Astrocyte (in vitro differentiated cells and primary cell): Measurements from ENCODE around the gene FAM111B. TPM values are rescaled to one million over a fixed set of nuclear protein-coding genes. Genes with fewer than 3 reads are reported as not detected.

Source experiments
- DNase-seq: peaks from one replicate; pipeline ENCODE4 v3.0.0-alpha.2; 2010; ENCODE audit warnings: low read depth
- FAIRE-seq: peaks from 2 replicates; lab custom pipeline; 2011; peaks lifted over from hg19 to GRCh38; lab: Jason Lieb, UNC
- H2AFZ ChIP-seq: 2 replicates; pipeline ENCODE4 v1.6.0; 2012; ENCODE audit warnings: low read depth, low read length, inconsistent platforms
- H3K27ac ChIP-seq: 2 replicates; pipeline ENCODE4 v1.5.1; 2011; ENCODE audit warnings: low read depth, low read length, inconsistent platforms
- H3K27me3 ChIP-seq: 2 replicates; pipeline ENCODE4 v1.6.0; 2011; ENCODE audit warnings: low read length, inconsistent platforms; ENCODE audit not compliant: insufficient read depth
- H3K36me3 ChIP-seq: 2 replicates; pipeline ENCODE4 v1.5.1; 2011; ENCODE audit warnings: low read length, inconsistent platforms; ENCODE audit not compliant: insufficient read depth
- H3K4me1 ChIP-seq: 2 replicates; pipeline ENCODE4 v1.5.1; 2011; ENCODE audit warnings: low read length, inconsistent platforms; ENCODE audit not compliant: insufficient read depth
- H3K4me2 ChIP-seq: 2 replicates; pipeline ENCODE4 v1.6.0; 2012; ENCODE audit warnings: low read length, inconsistent platforms
- H3K4me3 ChIP-seq: 2 replicates; pipeline ENCODE4 v1.5.1; 2011; ENCODE audit warnings: low read depth, mild to moderate bottlenecking, low read length, inconsistent platforms; ENCODE audit not compliant: insufficient read depth
- H3K79me2 ChIP-seq: 2 replicates; pipeline ENCODE4 v1.6.0; 2012; ENCODE audit warnings: mild to moderate bottlenecking, low read length, inconsistent platforms; ENCODE audit not compliant: insufficient read depth
- H3K9ac ChIP-seq: 2 replicates; pipeline ENCODE4 v1.6.0; 2012; ENCODE audit warnings: mild to moderate bottlenecking, low read length, inconsistent platforms
- H3K9me3 ChIP-seq: 2 replicates; pipeline ENCODE4 v1.5.1; 2012; ENCODE audit warnings: low read depth, mild to moderate bottlenecking, low read length, inconsistent platforms; ENCODE audit not compliant: insufficient read depth
- H4K20me1 ChIP-seq: 2 replicates; pipeline ENCODE4 v1.6.0; 2012; ENCODE audit warnings: low read length, inconsistent platforms; ENCODE audit not compliant: insufficient read depth
- H3K27ac Mint-ChIP-seq: one replicate; pipeline ENCODE4 v1.8.0; 2021; ENCODE audit warnings: mild to moderate bottlenecking, mixed read lengths; ENCODE audit not compliant: unreplicated experiment
- H3K27me3 Mint-ChIP-seq: one replicate; pipeline ENCODE4 v1.8.0; 2021; ENCODE audit warnings: low read depth, mixed read lengths; ENCODE audit not compliant: unreplicated experiment
- H3K36me3 Mint-ChIP-seq: one replicate; pipeline ENCODE4 v1.8.0; 2021; ENCODE audit warnings: low read depth, mixed read lengths; ENCODE audit not compliant: unreplicated experiment
- H3K4me1 Mint-ChIP-seq: one replicate; pipeline ENCODE4 v1.8.0; 2021; ENCODE audit warnings: low read depth, mixed read lengths; ENCODE audit not compliant: unreplicated experiment
- H3K4me3 Mint-ChIP-seq: one replicate; pipeline ENCODE4 v1.8.0; 2021; ENCODE audit warnings: mild to moderate bottlenecking, moderate library complexity, mixed read lengths; ENCODE audit not compliant: unreplicated experiment
- H3K9me3 Mint-ChIP-seq: one replicate; pipeline ENCODE4 v1.8.0; 2021; ENCODE audit warnings: mild to moderate bottlenecking, mixed read lengths; ENCODE audit not compliant: unreplicated experiment
- EZH2 ChIP-seq: IDR thresholded peaks from 2 replicates; pipeline ENCODE4 v1.6.1; 2012; ENCODE audit warnings: mild to moderate bottlenecking, low read length, inconsistent platforms; ENCODE audit not compliant: insufficient read depth
- total RNA-seq: library from RNA; stranded (reverse); gene quantifications from 2 replicates; pipeline ENCODE4 v1.2.1, GENCODE V29; 2021
- TF ChIP-seq, protein P1 (sequence below): IDR thresholded peaks from 2 replicates; pipeline ENCODE4 v1.5.1; 2011; ENCODE audit warnings: low read depth, mild to moderate bottlenecking, inconsistent platforms, low read length, moderate library complexity; ENCODE audit not compliant: insufficient read depth

The FAM111B gene
- total RNA-seq, 1 donor from 2014 or later = 0.95 TPM

DNA sequence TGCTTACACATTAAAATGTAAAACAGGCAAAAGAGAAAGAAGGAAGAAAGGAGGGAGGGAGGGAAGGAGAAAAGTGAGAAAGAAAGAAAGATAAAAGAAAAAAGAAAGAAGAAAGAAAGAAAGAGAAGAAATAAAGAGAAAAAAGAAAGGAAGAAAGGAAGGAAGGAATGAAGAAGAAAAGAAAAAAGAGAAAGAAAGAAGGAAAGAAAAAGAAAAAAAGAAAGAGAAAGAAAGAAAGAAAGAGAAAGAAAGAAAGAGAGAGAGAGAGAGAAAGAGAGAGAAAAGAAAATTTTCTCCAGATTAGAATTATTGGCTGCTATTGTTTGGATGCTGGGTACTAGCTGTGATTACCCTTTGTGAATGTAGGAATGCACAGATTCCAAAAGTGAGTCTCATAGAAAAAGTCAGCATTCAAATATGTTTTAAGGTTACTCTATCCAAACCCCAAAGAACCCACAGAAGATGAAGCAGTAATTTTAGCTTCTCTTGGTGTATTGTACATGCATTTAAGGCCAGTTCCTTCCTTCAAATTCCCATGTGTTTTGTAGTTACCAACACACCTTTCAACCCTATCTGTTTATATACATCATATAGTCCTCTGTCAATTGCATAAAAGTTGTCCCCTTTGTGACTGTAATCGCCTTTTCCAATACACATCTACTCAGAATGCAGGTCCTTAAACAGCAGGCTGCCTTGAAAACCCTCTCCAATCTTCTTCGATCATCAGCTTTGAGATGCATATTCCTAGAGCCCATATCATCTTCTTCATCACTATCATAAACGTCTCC is 34.8 kb downstream of the FAM111B start:
- H3K36me3 Mint-ChIP-seq = peaks cover 2% of the 10 kb centered on the region
- H3K27me3 Mint-ChIP-seq = peaks cover 6% of the 10 kb centered on the region
- no peak for TF ChIP-seq EZH2
- TF ChIP-seq, protein P1, sequence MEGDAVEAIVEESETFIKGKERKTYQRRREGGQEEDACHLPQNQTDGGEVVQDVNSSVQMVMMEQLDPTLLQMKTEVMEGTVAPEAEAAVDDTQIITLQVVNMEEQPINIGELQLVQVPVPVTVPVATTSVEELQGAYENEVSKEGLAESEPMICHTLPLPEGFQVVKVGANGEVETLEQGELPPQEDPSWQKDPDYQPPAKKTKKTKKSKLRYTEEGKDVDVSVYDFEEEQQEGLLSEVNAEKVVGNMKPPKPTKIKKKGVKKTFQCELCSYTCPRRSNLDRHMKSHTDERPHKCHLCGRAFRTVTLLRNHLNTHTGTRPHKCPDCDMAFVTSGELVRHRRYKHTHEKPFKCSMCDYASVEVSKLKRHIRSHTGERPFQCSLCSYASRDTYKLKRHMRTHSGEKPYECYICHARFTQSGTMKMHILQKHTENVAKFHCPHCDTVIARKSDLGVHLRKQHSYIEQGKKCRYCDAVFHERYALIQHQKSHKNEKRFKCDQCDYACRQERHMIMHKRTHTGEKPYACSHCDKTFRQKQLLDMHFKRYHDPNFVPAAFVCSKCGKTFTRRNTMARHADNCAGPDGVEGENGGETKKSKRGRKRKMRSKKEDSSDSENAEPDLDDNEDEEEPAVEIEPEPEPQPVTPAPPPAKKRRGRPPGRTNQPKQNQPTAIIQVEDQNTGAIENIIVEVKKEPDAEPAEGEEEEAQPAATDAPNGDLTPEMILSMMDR = no peak
- Histone ChIP-seq H2AFZ (peak overlapping the region; percentile 68), H3K27me3 (no peaks in the 10 kb centered on the region), H3K36me3 (no peaks in the 10 kb centered on the region), H3K9me3 (no peaks in the 10 kb centered on the region), H3K27ac (peak overlapping the region; percentile 78), H3K4me2 (peak overlapping the region; percentile 95), H4K20me1 (no peaks in the 10 kb centered on the region), H3K4me1 (peaks cover 15% of the 10 kb centered on the region), H3K9ac (peak overlapping the region; percentile 80), H3K79me2 (peaks cover 3% of the 10 kb centered on the region), H3K4me3 (peak overlapping the region; percentile 87)
- peak; percentile 47 for FAIRE-seq
- peaks cover 9% of the 10 kb centered on the region for H3K4me1 Mint-ChIP-seq
- no peaks in the 10 kb centered on the region for H3K9me3 Mint-ChIP-seq
- DNase-seq = peak; percentile 66
- peak overlapping the region; percentile 97 for H3K4me3 Mint-ChIP-seq
- peak overlapping the region; percentile 85 for H3K27ac Mint-ChIP-seq

GRCh38 chr11:59142530-59143507 is 35.8 kb downstream of the FAM111B start, which contains the start of gene FAM111A:
Gene FAM111A (plus strand): TSS chr11:59142856. CDS start chr11:59148873, 6,017 bp downstream.
- H3K27ac ChIP-seq = peak within 1 kb of the TSS; percentile 78
- H3K4me2 ChIP-seq = peak within 1 kb of the TSS; percentile 95
- no peaks in the 10 kb centered on the region for H3K27me3 ChIP-seq
- no peaks in the 10 kb centered on the region for H4K20me1 ChIP-seq
- H3K27me3 Mint-ChIP-seq = peaks cover 4% of the 10 kb centered on the region
- peaks cover 5% of the 10 kb centered on the region for H3K36me3 Mint-ChIP-seq
- peak within 1 kb of the TSS; percentile 97 for H3K4me3 Mint-ChIP-seq
- peak within 1 kb of the TSS; percentile 68 for H2AFZ ChIP-seq
- no peak for FAIRE-seq
- H3K9me3 Mint-ChIP-seq = no peaks in the 10 kb centered on the region
- H3K27ac Mint-ChIP-seq = peak within 1 kb of the TSS; percentile 85
- peak within 1 kb of the TSS; percentile 80 for H3K9ac ChIP-seq
- TF ChIP-seq, protein P1 = no peak
- TF ChIP-seq EZH2 = no peak
- peak; percentile 84 for DNase-seq
- peak within 1 kb of the TSS; percentile 87 for H3K4me3 ChIP-seq
- no peaks in the 10 kb centered on the region for H3K36me3 ChIP-seq
- peaks cover 3% of the 10 kb centered on the region for H3K79me2 ChIP-seq
- no peaks in the 10 kb centered on the region for H3K9me3 ChIP-seq
- peaks cover 9% of the 10 kb centered on the region for H3K4me1 Mint-ChIP-seq
- peaks cover 15% of the 10 kb centered on the region for H3K4me1 ChIP-seq
